Activated CD4-positive, alpha-beta T cell treated with anti-CD3 and anti-CD28 coated beads, Interleukin-2, amount 50 U/mL, for 48 hours (primary cell): ENCODE results near the gene FGF14.

Experiments used
- DNase-seq, 2 experiments: peaks; one replicate each; pipeline ENCODE4 v3.0.0-alpha.2; 2020

Gene FGF14

GRCh38 chr13:101967216-101967615 is 434.6 kb downstream of the FGF14 start:
- no peak for DNase-seq

- DNase-seq, result no peak
Measured at GRCh38 chr13:101965096-101965495, 436.8 kb downstream of the FGF14 start.

- DNase-seq, result no peak
Measured at GRCh38 chr13:101959016-101959415, 442.8 kb downstream of the FGF14 start.

- no peak for DNase-seq
Measured at GRCh38 chr13:101955764-101956163, 446.1 kb downstream of the FGF14 start.

- no peak for DNase-seq
Measured at GRCh38 chr13:101951114-101951513, 450.7 kb downstream of the FGF14 start.

GRCh38 chr13:101949681-101950080 is 452.2 kb downstream of the FGF14 start:
- DNase-seq, result no peak

- no peak for DNase-seq
Measured at GRCh38 chr13:101946401-101946800, 455.4 kb downstream of the FGF14 start.

GRCh38 chr13:101945435-101945834 is 456.4 kb downstream of the FGF14 start:
- no peak for DNase-seq

GRCh38 chr13:101944521-101944920 is 457.3 kb downstream of the FGF14 start:
- DNase-seq, result no peak

GRCh38 chr13:101942535-101943157 is 459.2 kb downstream of the FGF14 start:
- no peak for DNase-seq

GRCh38 chr13:101942038-101942437 is 459.8 kb downstream of the FGF14 start:
- DNase-seq, result no peak

- no peak for DNase-seq
Measured at GRCh38 chr13:101941095-101941783, 460.6 kb downstream of the FGF14 start.

GRCh38 chr13:101939370-101939769 is 462.5 kb downstream of the FGF14 start:
- no peak for DNase-seq

- DNase-seq, result no peak
Measured at GRCh38 chr13:101935828-101936227, 466.0 kb downstream of the FGF14 start.

GRCh38 chr13:101931186-101931585 is 470.7 kb downstream of the FGF14 start:
- DNase-seq, result no peak

- no peak for DNase-seq
Measured at GRCh38 chr13:101930331-101930730, 471.5 kb downstream of the FGF14 start.

GRCh38 chr13:101925731-101926130 is 476.1 kb downstream of the FGF14 start:
- no peak for DNase-seq

- no peak for DNase-seq
Measured at GRCh38 chr13:101919541-101920181, 482.2 kb downstream of the FGF14 start.

GRCh38 chr13:101917833-101918661 is 483.8 kb downstream of the FGF14 start:
- no peak for DNase-seq

GRCh38 chr13:101917475-101917810 is 484.4 kb downstream of the FGF14 start:
- no peak for DNase-seq

GRCh38 chr13:101916775-101917474 is 484.9 kb downstream of the FGF14 start:
- DNase-seq, result no peak

GRCh38 chr13:101916108-101916774 is 485.6 kb downstream of the FGF14 start:
- peak in 1 of 2 experiments; percentile 3 for DNase-seq
